Mesenteric fat pad (tissue), 1 donor: ENCODE data around the gene SLC11A2. TPM values are rescaled to one million over a fixed set of nuclear protein-coding genes. Genes with fewer than 3 reads are reported as not detected.

Source experiments
- DNase-seq: peaks from one replicate; pipeline ENCODE4 v3.0.0-alpha.2; 2020; ENCODE audit warnings: low spot score
- long read RNA-seq: library from polyadenylated mRNA; unstranded; transcript quantifications from one replicate; pipeline ENCODE4 v2.0.0, GENCODE V29; 2020
- total RNA-seq: library from RNA; stranded (reverse); fragmentation: NEBNext Ultra II Directional; extraction: Animal tissue kit (Norgen Biotek cat#: 25700); gene quantifications from one replicate; pipeline ENCODE4 v1.2.1, GENCODE V29; 2021
- donor health status: DM: yes; HTN: yes; CAD: no.

SLC11A2 gene
- 72.0 TPM for total RNA-seq
- long read RNA-seq, full-length matches to known transcripts = 27 of 56 reads
- long read RNA-seq, partial matches to known transcripts = 17 of 56 reads
- long read RNA-seq, other reads (novel, unspliced or antisense) = 12 of 56 reads

- peak; percentile 98 for DNase-seq
Observed at GRCh38 chr12:51025836-51026638, at the start of gene SLC11A2. TSS of gene SLC11A2 (minus strand) at chr12:51026384. CDS start at chr12:51010728, 15,656 bp downstream.

- no peak for DNase-seq
Observed at GRCh38 chr12:51075390-51075789, 49.2 kb upstream of the SLC11A2 start.

GRCh38 chr12:51071663-51072062, 45.5 kb upstream of the SLC11A2 start:
- DNase-seq = no peak

- DNase-seq = no peak
Observed at GRCh38 chr12:51070004-51070403, 43.8 kb upstream of the SLC11A2 start.

GRCh38 chr12:51067771-51068170, 41.6 kb upstream of the SLC11A2 start:
- no peak for DNase-seq

GRCh38 chr12:51067229-51067628, 41.0 kb upstream of the SLC11A2 start:
- no peak for DNase-seq

- no peak for DNase-seq
Observed at GRCh38 chr12:51065530-51065929, 39.3 kb upstream of the SLC11A2 start.

- no peak for DNase-seq
Observed at GRCh38 chr12:51062631-51063397, 36.6 kb upstream of the SLC11A2 start.

- DNase-seq = no peak
Observed at GRCh38 chr12:51059086-51059485, 32.9 kb upstream of the SLC11A2 start.

GRCh38 chr12:51056242-51056641, 30.1 kb upstream of the SLC11A2 start:
- no peak for DNase-seq

GRCh38 chr12:51055060-51055459, 28.9 kb upstream of the SLC11A2 start:
- DNase-seq = no peak

- DNase-seq = no peak
Observed at GRCh38 chr12:51051787-51052186, 25.6 kb upstream of the SLC11A2 start.

- no peak for DNase-seq
Observed at GRCh38 chr12:51049525-51049924, 23.3 kb upstream of the SLC11A2 start.

GRCh38 chr12:51048661-51049251, 22.6 kb upstream of the SLC11A2 start:
- DNase-seq = no peak

GRCh38 chr12:51047655-51048540, 21.7 kb upstream of the SLC11A2 start, which contains the start of gene LETMD1:
TSS of gene LETMD1 (plus strand) at chr12:51048327. CDS start at chr12:51048357, 30 bp downstream.
- peak; percentile 96 for DNase-seq

- peak; percentile 35 for DNase-seq
Observed at GRCh38 chr12:51036279-51036678, 10.1 kb upstream of the SLC11A2 start.

GRCh38 chr12:51033457-51034089, 7.4 kb upstream of the SLC11A2 start:
- peak; percentile 35 for DNase-seq

- DNase-seq = no peak
Observed at GRCh38 chr12:51033048-51033447, 6.9 kb upstream of the SLC11A2 start.

GRCh38 chr12:51028813-51029150, 2.6 kb upstream of the SLC11A2 start:
- no peak for DNase-seq

GRCh38 chr12:51028126-51028812, 2.1 kb upstream of the SLC11A2 start:
- peak; percentile 55 for DNase-seq
